Measurements from ENCODE around the gene LMAN2. TPM values are rescaled to one million over a fixed set of nuclear protein-coding genes. Genes with fewer than 3 reads are reported as not detected.

Gene LMAN2
- total RNA-seq, 2 donors from 2014 or later: 96.7 to 108 TPM

DNA sequence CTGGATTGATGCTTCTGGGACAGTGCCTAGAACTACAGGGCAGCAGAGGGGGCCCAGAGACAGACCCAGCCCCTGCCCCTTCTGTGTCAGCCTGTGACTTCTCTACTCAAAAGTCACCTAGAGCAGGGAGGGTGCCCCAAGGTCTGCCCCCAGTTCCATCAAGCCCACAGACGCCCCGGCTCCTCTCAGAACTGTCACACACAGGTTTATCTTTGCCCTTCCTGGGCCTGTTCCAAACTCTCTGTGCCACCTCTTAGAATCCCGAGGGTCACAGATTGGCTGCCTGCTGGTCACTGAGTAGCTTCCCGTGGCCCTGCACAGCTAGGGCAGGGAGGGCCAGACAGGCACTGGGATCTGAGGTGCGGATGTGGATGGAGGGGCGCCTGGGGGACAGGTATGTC is 8.0 kb upstream of the LMAN2 start:
- ATAC-seq: no peak
- H3K9me3 Mint-ChIP-seq: peaks cover 0 to 13% of the 10 kb centered on the region in 2 donors
- peak overlapping the region; percentile 72 to 90 for H3K27ac Mint-ChIP-seq

GRCh38 chr5:177358370-177358819 is 6.9 kb upstream of the LMAN2 start:
- Mint-ChIP-seq H3K9me3 (peaks cover 0 to 17% of the 10 kb centered on the region in 2 donors), H3K27ac (peak overlapping the region; percentile 72 to 90), H3K36me3 (peaks cover 0 to 45% of the 10 kb centered on the region in 2 donors)
- DNase-seq (ENCODE audit: low spot score in 2 of 2) (no peak), ATAC-seq (no peak)

More for the DNA sequence above, 8.0 kb upstream of the LMAN2 start:
- no peak for DNase-seq (ENCODE audit: low spot score in 2 of 2)
- peaks cover 0 to 41% of the 10 kb centered on the region in 2 donors for H3K36me3 Mint-ChIP-seq

GRCh38 chr5:177357459-177358351 is 6.2 kb upstream of the LMAN2 start, which contains the start of gene RGS14:
RGS14 (plus strand) TSS chr5:177357924; CDS start chr5:177358025, 101 bp downstream.
- H3K27ac Mint-ChIP-seq: peak within 1 kb of the TSS; percentile 72 to 97
- H3K36me3 Mint-ChIP-seq: peaks cover 0 to 45% of the 10 kb centered on the region in 2 donors
- peak; percentile 91 to 95 for ATAC-seq
- peak in 1 of 2 donors; percentile 60 for DNase-seq (ENCODE audit: low spot score in 2 of 2)
- peaks cover 0 to 17% of the 10 kb centered on the region in 2 donors for H3K9me3 Mint-ChIP-seq

DNA sequence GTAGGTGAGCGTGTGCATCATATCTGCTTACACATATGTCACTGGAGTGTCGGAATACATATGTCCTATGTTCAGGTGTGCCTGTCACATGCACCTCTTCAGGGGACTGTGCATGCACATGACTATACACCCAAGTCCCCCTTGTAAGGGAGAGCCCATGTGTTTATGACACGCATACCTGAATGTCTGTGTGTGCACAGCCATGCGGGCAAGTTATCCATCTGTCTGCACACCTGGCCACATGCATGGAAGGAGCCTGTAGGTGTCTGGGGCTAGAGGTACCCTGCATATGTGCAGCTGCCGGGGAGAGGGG is 5.6 kb upstream of the LMAN2 start:
- Mint-ChIP-seq H3K9me3 (peaks cover 0 to 17% of the 10 kb centered on the region in 2 donors), H3K36me3 (peaks cover 1 to 42% of the 10 kb centered on the region in 2 donors), H3K27ac (peak overlapping the region; percentile 72 to 97)
- DNase-seq (ENCODE audit: low spot score in 2 of 2) (no peak), ATAC-seq (no peak)

DNA sequence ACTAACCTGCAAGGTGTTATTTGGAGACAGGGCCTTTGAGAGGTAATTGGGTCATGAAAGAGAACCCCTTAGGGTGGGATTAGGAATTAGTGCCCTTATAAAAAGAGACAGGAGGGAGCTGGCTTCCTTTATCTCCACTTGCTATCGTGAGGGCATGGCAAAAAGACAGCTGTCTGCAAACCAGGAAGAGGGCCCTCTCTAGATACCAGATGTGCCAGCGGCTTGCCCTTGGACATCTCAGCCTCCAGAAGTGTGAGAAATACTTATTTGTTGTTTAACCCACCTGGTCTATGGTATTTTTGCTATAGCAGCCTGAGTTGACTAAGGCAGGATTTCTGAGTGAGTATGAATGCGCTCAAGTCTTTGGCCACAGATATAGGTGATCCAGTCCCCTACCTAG is 5.3 kb upstream of the LMAN2 start:
- Mint-ChIP-seq H3K9me3 (peaks cover 0 to 17% of the 10 kb centered on the region in 2 donors), H3K27ac (peak overlapping the region in 1 of 2 donors; percentile 72), H3K36me3 (peaks cover 5 to 38% of the 10 kb centered on the region in 2 donors)
- no peak for ATAC-seq
- DNase-seq (ENCODE audit: low spot score in 2 of 2): no peak

DNA sequence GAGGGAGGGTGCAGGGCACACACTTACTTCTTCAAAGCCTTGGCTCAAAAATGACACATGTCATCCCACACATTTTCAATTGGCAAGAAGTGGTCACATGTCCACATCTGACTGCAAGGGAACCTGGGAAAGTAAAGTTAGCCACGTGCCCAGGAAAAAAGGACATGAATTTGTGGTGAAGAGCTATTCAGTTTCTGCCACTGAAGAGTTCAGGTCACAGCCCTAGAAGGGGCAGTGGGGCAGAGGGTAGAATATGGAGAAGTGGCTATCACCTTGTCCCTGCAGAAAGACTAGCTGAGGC is 4.3 kb upstream of the LMAN2 start:
- ATAC-seq (no peak), DNase-seq (ENCODE audit: low spot score in 2 of 2) (no peak)
- H3K27ac Mint-ChIP-seq: no peak overlapping the region
- peaks cover 0 to 17% of the 10 kb centered on the region in 2 donors for H3K9me3 Mint-ChIP-seq
- peaks cover 11 to 44% of the 10 kb centered on the region in 2 donors for H3K36me3 Mint-ChIP-seq

DNA sequence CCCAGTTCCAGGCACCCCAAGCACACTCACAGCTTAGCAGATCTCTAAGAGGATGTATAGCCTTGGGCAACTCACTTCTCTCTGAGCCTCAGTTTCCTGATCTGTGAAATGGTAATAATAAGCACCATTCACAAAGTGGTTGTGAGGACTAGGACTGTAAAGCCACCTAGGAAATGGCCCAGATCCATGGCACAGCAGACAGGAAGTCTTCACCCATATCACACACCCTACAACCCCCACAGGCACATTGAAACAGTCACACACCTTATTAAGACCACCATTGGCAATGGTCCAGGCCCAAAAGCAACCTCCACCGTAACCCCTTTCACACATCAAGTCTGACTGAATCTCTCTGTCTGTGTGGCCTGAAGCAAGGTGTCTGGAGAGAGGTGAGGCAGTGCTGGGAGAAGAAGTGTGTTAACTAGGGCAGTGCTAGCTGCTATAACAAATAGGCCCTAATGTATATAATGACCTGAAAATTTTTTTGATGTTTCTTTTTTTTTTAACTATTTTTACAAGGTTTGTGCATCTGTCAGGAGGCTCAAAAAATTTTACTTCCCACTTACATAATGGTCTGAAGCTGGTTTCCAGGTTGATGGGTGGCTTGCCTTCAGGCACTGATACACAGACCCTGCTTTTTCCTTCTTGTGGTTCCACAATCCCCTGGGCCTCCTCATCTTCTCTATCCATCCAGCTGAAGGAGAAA is 3.8 kb upstream of the LMAN2 start:
- Mint-ChIP-seq H3K9me3 (peaks cover 0 to 17% of the 10 kb centered on the region in 2 donors), H3K27ac (no peak overlapping the region), H3K36me3 (peaks cover 14 to 47% of the 10 kb centered on the region in 2 donors)
- ATAC-seq (no peak), DNase-seq (ENCODE audit: low spot score in 2 of 2) (no peak)

DNA sequence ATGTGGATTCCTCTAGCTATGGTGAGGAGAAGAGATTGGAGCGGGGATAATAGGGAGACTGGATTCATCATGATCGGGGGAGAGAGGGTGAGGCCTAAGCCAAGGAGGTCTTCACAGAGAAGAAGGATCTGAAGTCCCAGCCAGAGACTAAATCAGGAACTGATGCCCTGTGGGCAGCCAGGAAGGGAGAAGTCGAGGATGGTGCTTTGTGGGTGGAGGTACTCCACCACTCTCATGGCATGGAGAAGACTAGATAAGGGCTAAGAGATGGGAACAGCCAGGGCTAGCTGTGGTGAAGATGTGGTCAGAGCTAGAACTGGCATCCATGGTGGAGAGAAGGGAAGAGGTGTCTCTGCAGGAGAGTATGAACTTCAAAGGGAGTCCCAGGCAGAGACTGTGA is 3.2 kb upstream of the LMAN2 start:
- no peak for ATAC-seq
- no peak for DNase-seq (ENCODE audit: low spot score in 2 of 2)
- peak overlapping the region in 1 of 2 donors; percentile 39 for H3K27ac Mint-ChIP-seq
- peaks cover 0 to 17% of the 10 kb centered on the region in 2 donors for H3K9me3 Mint-ChIP-seq
- H3K36me3 Mint-ChIP-seq: peaks cover 19 to 47% of the 10 kb centered on the region in 2 donors

DNA sequence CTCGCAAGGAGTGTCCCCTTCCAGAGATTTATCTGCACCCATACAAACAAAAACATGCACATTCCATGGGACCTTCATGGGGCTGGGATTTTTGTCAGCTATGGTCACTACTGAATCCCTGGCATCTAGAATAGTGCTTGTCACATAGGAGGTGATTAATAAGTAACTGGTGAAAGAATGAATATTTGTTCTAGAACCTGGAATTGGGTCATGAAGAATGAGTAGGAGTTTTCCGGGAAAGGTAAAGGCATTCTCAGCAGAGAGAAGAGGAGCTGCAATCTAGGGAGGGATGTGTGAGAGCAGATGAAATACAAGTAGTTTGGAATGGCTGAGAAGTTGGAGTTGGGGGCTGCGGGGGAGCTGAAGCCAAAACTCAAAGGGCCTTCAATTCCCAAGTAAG is 2.8 kb upstream of the LMAN2 start:
- Mint-ChIP-seq H3K9me3 (peaks cover 0 to 17% of the 10 kb centered on the region in 2 donors), H3K36me3 (peaks cover 24 to 48% of the 10 kb centered on the region in 2 donors), H3K27ac (no peak overlapping the region)
- no peak for DNase-seq (ENCODE audit: low spot score in 2 of 2)
- no peak for ATAC-seq

- no peak overlapping the region for H3K27ac Mint-ChIP-seq
- ATAC-seq (no peak), DNase-seq (ENCODE audit: low spot score in 2 of 2) (no peak)
- H3K36me3 Mint-ChIP-seq: peaks cover 28 to 41% of the 10 kb centered on the region in 2 donors
- peaks cover 0 to 17% of the 10 kb centered on the region in 2 donors for H3K9me3 Mint-ChIP-seq
These were observed 1.6 kb upstream of the LMAN2 start for GRCh38 chr5:177353093-177353492.

GRCh38 chr5:177350776-177351391 is 584 bp downstream of the LMAN2 start:
- no peak for DNase-seq (ENCODE audit: low spot score in 2 of 2)
- peak; percentile 1 to 39 for ATAC-seq
- peaks cover 28 to 36% of the 10 kb centered on the region in 2 donors for H3K36me3 Mint-ChIP-seq
- peaks cover 0 to 16% of the 10 kb centered on the region in 2 donors for H3K9me3 Mint-ChIP-seq
- peak overlapping the region; percentile 96 to 100 for H3K27ac Mint-ChIP-seq

GRCh38 chr5:177349762-177350161 is 1.7 kb downstream of the LMAN2 start:
- no peak for DNase-seq (ENCODE audit: low spot score in 2 of 2)
- H3K9me3 Mint-ChIP-seq: peaks cover 0 to 7% of the 10 kb centered on the region in 2 donors

GRCh38 chr5:177349362-177349647 is 2.2 kb downstream of the LMAN2 start:
- ATAC-seq (no peak), DNase-seq (ENCODE audit: low spot score in 2 of 2) (no peak)
- H3K9me3 Mint-ChIP-seq: peaks cover 0 to 2% of the 10 kb centered on the region in 2 donors
- peaks cover 20 to 28% of the 10 kb centered on the region in 2 donors for H3K36me3 Mint-ChIP-seq
- peak overlapping the region in 1 of 2 donors; percentile 96 for H3K27ac Mint-ChIP-seq

More at GRCh38 chr5:177349762-177350161, 1.7 kb downstream of the LMAN2 start:
- peaks cover 25 to 28% of the 10 kb centered on the region in 2 donors for H3K36me3 Mint-ChIP-seq
- peak overlapping the region; percentile 56 to 96 for H3K27ac Mint-ChIP-seq
- no peak for ATAC-seq

- Mint-ChIP-seq H3K36me3 (peaks cover 17 to 28% of the 10 kb centered on the region in 2 donors), H3K9me3 (no peaks in the 10 kb centered on the region), H3K27ac (peak overlapping the region in 1 of 2 donors; percentile 60)
- DNase-seq (ENCODE audit: low spot score in 2 of 2) (no peak), ATAC-seq (no peak)
These were observed 3.8 kb downstream of the LMAN2 start for GRCh38 chr5:177347699-177348098.

- H3K27ac Mint-ChIP-seq: peak overlapping the region in 1 of 2 donors; percentile 36
- no peak for ATAC-seq
These were observed 4.6 kb downstream of the LMAN2 start for GRCh38 chr5:177346820-177347219.

DNA sequence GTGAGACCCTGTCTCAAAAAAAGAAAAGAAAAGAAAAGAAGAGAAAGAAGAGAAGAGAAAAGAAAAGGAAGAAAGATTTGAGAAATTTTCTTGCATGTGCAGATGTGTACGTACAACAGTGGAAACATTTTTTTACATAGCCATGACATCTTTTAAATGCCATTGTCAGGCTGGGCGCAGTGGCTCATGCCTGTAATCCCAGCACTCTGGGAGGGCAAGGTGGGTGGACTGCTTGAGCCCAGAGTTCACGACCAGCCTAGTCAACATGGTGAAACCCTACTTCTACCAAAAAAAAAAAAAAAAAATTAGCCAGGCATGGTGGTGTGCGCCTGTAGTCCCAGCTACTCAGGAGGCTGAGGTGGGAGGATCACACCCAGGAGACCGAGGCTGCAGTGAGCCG is 6.6 kb downstream of the LMAN2 start:
- ATAC-seq: no peak
- DNase-seq (ENCODE audit: low spot score in 2 of 2): no peak
- H3K36me3 Mint-ChIP-seq: peaks cover 17 to 22% of the 10 kb centered on the region in 2 donors
- H3K9me3 Mint-ChIP-seq: no peaks in the 10 kb centered on the region
- no peak overlapping the region for H3K27ac Mint-ChIP-seq

More at GRCh38 chr5:177346820-177347219, 4.6 kb downstream of the LMAN2 start:
- Mint-ChIP-seq H3K36me3 (peaks cover 18 to 25% of the 10 kb centered on the region in 2 donors), H3K9me3 (no peaks in the 10 kb centered on the region)
- no peak for DNase-seq (ENCODE audit: low spot score in 2 of 2)

GRCh38 chr5:177343777-177344176 is 7.7 kb downstream of the LMAN2 start:
- DNase-seq (ENCODE audit: low spot score in 2 of 2) (no peak), ATAC-seq (no peak)
- Mint-ChIP-seq H3K27ac (no peak overlapping the region), H3K9me3 (no peaks in the 10 kb centered on the region), H3K36me3 (peaks cover 12 to 21% of the 10 kb centered on the region in 2 donors)
